GM19023 (cell line): Measurements from ENCODE around the gene TRAF7.
"Not testable (repeated sequence)": the region's sequence is repeated elsewhere in the genome, so short reads cannot be mapped to it uniquely, and the experiment has no call there.

Experiments
- ATAC-seq: cut with Tn5 transposase; IDR thresholded peaks from one replicate; pipeline ENCODE4 v1.9.1; 2021; ENCODE audit warnings: mild to moderate bottlenecking, moderate library complexity; ENCODE audit not compliant: unreplicated experiment

TRAF7 gene

DNA sequence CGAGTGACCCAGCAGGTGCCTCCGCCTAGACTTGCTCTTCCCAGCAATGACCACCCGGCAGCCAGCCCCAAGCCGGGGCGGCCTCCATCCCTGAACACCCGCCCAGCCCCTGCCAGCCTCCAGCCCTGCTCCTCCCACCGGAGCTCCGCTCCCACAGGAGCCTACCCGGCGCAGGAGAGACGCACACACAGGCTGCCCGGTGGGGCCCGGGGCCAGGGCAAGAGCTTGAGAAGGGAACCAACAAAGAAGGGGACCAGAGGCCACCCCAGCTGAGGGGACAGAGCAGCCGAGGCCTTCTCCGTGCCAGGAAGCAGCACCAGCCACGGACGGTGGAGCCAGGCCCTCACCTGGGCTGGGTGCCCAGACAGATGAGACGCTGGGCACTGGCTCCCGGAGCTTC lies 33.7 kb upstream of the TRAF7 start:
- no peak for ATAC-seq

- ATAC-seq, result no peak
Measured at GRCh38 chr16:2122429-2122828, 33.2 kb upstream of the TRAF7 start.

- ATAC-seq, result not testable (repeated sequence)
Measured at GRCh38 chr16:2122934-2123683, 32.5 kb upstream of the TRAF7 start.

- not testable (repeated sequence) for ATAC-seq
Measured at GRCh38 chr16:2123706-2124376, 31.7 kb upstream of the TRAF7 start.

- ATAC-seq, result not testable (repeated sequence)
Measured at GRCh38 chr16:2124377-2124693, 31.2 kb upstream of the TRAF7 start.

- ATAC-seq, result not testable (repeated sequence)
Measured at GRCh38 chr16:2124694-2125444, 30.7 kb upstream of the TRAF7 start.

DNA sequence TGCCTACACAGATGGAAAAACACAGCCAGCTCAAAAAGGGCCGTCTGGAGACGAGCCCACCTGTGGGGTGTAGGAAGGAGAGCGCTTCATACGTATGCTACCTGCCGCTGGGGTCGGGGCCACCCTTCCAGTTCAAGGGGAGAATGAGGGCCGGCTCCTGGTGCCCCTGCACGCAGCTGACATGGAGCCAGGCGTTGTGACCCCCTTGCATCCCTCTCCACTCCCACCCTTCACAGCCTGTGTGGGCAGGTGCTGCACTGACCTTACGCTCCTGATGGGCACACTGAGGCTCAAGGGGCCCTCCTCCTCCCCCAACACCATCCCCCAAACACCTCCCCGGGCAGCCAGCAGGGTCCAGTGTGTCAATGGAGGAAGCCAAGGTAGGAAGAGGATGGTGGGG lies 30.0 kb upstream of the TRAF7 start:
- ATAC-seq, result not testable (repeated sequence)

GRCh38 chr16:2126161-2126743 lies 29.3 kb upstream of the TRAF7 start:
- ATAC-seq, result not testable (repeated sequence)

GRCh38 chr16:2126928-2127556 lies 28.5 kb upstream of the TRAF7 start:
- not testable (repeated sequence) for ATAC-seq

GRCh38 chr16:2127630-2128280 lies 27.8 kb upstream of the TRAF7 start:
- not testable (repeated sequence) for ATAC-seq

DNA sequence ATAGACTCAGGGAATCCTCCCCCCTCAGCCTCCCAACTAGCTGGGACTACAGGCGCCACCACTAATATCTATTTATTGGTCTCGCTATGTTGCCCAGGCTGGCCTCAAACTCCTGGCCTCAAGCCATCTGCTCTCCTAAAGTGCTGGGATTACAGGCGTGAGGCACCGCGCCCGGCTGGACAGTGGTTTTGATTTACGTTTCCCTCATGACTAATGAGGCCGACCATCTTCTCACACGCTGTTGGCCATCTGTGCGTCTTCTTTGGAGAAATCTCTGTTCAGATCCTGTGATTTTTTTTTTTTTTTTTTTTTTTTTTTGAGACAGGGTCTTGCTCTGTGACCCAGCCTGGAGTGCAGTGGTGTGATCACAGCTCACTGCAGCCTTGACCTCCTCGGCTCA lies 26.3 kb upstream of the TRAF7 start:
- ATAC-seq, result not testable (repeated sequence)

DNA sequence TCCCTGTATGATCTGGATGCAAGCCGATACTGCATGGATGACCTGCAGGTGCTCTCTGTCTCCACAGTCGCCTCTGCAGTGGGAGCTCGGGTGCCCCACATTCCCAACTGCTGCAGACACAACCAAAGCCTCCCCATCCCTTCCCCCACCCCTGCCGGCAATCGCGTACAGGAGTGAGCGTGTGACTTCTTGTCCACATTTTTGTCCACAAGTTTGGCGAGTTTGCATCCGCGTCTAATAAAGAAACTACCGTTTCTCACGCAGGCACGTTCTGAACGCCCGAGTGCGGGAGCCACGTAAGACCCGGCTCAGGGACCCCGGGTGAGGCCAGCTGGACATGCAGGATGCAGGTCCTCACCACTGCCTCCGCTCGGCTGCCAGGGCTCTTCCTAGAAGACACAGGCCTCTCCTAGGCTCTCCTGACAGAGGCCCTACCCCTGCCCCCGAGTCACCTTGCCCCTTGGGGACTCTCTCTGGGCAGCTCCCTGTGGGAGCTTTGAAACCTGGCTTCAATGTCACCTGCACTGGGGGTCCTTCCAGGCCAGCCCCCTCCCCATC lies 25.6 kb upstream of the TRAF7 start:
- not testable (repeated sequence) for ATAC-seq

DNA sequence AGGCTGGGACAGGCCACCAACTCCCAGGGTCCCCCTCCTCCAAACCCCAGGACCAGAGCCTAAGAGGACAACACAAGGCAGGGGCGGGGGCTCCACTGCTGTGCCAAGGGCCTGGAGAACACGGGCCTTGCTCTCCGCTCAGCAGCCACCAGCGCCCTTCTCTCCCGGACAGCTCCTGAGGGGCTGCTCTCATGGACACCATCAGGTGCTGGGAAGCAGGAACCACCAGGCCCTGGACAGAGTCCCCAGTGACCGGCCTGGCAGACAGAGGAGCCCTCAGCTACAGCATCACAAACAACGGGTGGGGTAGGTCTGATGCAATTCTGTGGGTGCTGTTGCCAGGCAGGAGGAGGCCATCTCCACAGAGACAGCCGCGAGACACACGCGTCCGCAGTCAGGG lies 21.8 kb upstream of the TRAF7 start:
- ATAC-seq, result not testable (repeated sequence)

GRCh38 chr16:2135071-2135470 lies 20.5 kb upstream of the TRAF7 start:
- not testable (repeated sequence) for ATAC-seq

- not testable (repeated sequence) for ATAC-seq
Measured at GRCh38 chr16:2135770-2136490, 19.7 kb upstream of the TRAF7 start, which contains the start of gene PKD1. PKD1 (minus strand) TSS chr16:2135898; CDS start chr16:2135689, 209 bp downstream.

- ATAC-seq, result no peak
Measured at GRCh38 chr16:2142942-2143877, 12.4 kb upstream of the TRAF7 start.

DNA sequence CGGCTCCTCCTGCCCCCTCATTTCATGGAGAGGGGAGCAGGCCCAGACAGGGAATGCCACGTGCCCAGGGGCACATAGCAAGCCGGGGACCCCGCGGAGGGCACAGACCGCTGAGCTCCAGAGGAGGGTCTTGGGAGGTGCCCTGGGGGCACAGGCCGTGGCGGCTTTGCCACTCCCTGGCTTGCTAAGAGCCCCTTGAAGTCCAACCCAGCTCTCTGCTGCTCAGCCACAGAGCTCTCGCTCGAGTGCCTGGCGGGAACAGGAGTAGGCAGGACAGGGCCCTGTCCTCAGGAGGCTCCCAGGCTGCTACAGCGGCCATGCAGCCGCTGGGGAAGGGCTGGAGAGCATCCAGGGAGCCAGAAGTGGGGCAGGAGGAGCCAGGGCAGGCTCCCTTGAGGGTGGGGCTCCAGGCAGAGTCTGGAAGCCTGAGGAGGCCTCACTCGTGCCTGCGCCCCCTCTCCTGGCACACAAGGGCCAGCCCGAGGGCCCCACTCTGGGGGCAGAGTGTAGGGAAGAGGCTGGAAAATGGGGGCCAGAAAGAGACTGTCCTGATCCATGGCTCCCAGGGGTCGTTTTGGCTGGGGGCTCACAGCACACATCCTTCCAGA lies 11.6 kb upstream of the TRAF7 start:
- no peak for ATAC-seq

- ATAC-seq, result no peak
Measured at GRCh38 chr16:2145843-2146242, 9.7 kb upstream of the TRAF7 start.
